ENCODE results near the gene RAB25. TPM values are rescaled to one million over a fixed set of nuclear protein-coding genes. Genes with fewer than 3 reads are reported as not detected.

RAB25 gene
- total RNA-seq, 1 donor from 2014 or later = not detected

GRCh38 chr1:156053768-156054499 lies 7.0 kb upstream of the RAB25 start, which contains the start of gene UBQLN4:
UBQLN4 (minus strand) TSS chr1:156053798; CDS start chr1:156053701, 97 bp downstream.
- Mint-ChIP-seq H3K4me1 (ENCODE audit: low read depth, unreplicated experiment) (peaks cover 4% of the 10 kb centered on the region), H3K27ac (ENCODE audit: unreplicated experiment) (peak within 1 kb of the TSS; percentile 99), H3K36me3 (ENCODE audit: unreplicated experiment) (no peaks in the 10 kb centered on the region), H3K9me3 (ENCODE audit: unreplicated experiment) (peaks cover 9% of the 10 kb centered on the region), H3K4me3 (ENCODE audit: unreplicated experiment) (peak within 1 kb of the TSS; percentile 95), H3K27me3 (ENCODE audit: unreplicated experiment) (peaks cover 13% of the 10 kb centered on the region)
- peak; percentile 90 for DNase-seq
- peak; percentile 45 for TF ChIP-seq CTCF (IDR thresholded peaks at IDR 0.05; ENCODE audit: partially characterized antibody, unreplicated experiment)

- H3K27me3 Mint-ChIP-seq (ENCODE audit: unreplicated experiment) = peaks cover 13% of the 10 kb centered on the region
- H3K36me3 Mint-ChIP-seq (ENCODE audit: unreplicated experiment) = no peaks in the 10 kb centered on the region
- H3K27ac Mint-ChIP-seq (ENCODE audit: unreplicated experiment) = peak within 1 kb of the TSS; percentile 99
- H3K9me3 Mint-ChIP-seq (ENCODE audit: unreplicated experiment) = peaks cover 9% of the 10 kb centered on the region
- no peak for TF ChIP-seq CTCF (IDR thresholded peaks at IDR 0.05; ENCODE audit: partially characterized antibody, unreplicated experiment)
- peaks cover 4% of the 10 kb centered on the region for H3K4me1 Mint-ChIP-seq (ENCODE audit: low read depth, unreplicated experiment)
- H3K4me3 Mint-ChIP-seq (ENCODE audit: unreplicated experiment) = peak within 1 kb of the TSS; percentile 95
- DNase-seq = peak; percentile 98
Observed at GRCh38 chr1:156054500-156055280, 6.3 kb upstream of the RAB25 start, which contains the start of gene LAMTOR2. LAMTOR2 (plus strand) TSS chr1:156054782; CDS start chr1:156054890, 108 bp downstream.

GRCh38 chr1:156055281-156056048 lies 5.5 kb upstream of the RAB25 start:
- H3K4me1 Mint-ChIP-seq (ENCODE audit: low read depth, unreplicated experiment) = peaks cover 4% of the 10 kb centered on the region
- peaks cover 9% of the 10 kb centered on the region for H3K9me3 Mint-ChIP-seq (ENCODE audit: unreplicated experiment)
- H3K4me3 Mint-ChIP-seq (ENCODE audit: unreplicated experiment) = peak overlapping the region; percentile 95
- H3K36me3 Mint-ChIP-seq (ENCODE audit: unreplicated experiment) = no peaks in the 10 kb centered on the region
- no peak for TF ChIP-seq CTCF (IDR thresholded peaks at IDR 0.05; ENCODE audit: partially characterized antibody, unreplicated experiment)
- peaks cover 13% of the 10 kb centered on the region for H3K27me3 Mint-ChIP-seq (ENCODE audit: unreplicated experiment)
- no peak for DNase-seq
- peak overlapping the region; percentile 55 for H3K27ac Mint-ChIP-seq (ENCODE audit: unreplicated experiment)

GRCh38 chr1:156056326-156056849 lies 4.6 kb upstream of the RAB25 start:
- TF ChIP-seq CTCF (IDR thresholded peaks at IDR 0.05; ENCODE audit: partially characterized antibody, unreplicated experiment) = no peak
- Mint-ChIP-seq H3K4me1 (ENCODE audit: low read depth, unreplicated experiment) (peaks cover 4% of the 10 kb centered on the region), H3K9me3 (ENCODE audit: unreplicated experiment) (peaks cover 9% of the 10 kb centered on the region), H3K36me3 (ENCODE audit: unreplicated experiment) (no peaks in the 10 kb centered on the region), H3K27ac (ENCODE audit: unreplicated experiment) (no peak overlapping the region), H3K4me3 (ENCODE audit: unreplicated experiment) (peak overlapping the region; percentile 26), H3K27me3 (ENCODE audit: unreplicated experiment) (peaks cover 18% of the 10 kb centered on the region)
- DNase-seq = no peak
